CD4-positive, alpha-beta T cell treated with Interleukin-4 for 4 hours (primary cell): ENCODE measurements around the gene KNL1.
"Not testable (repeated sequence)": the region's sequence is repeated elsewhere in the genome, so short reads cannot be mapped to it uniquely, and the experiment has no call there.

ENCODE experiments used
- DNase-seq: peaks from one replicate; pipeline ENCODE4 v3.0.0-alpha.2; 2020

KNL1 gene

DNA sequence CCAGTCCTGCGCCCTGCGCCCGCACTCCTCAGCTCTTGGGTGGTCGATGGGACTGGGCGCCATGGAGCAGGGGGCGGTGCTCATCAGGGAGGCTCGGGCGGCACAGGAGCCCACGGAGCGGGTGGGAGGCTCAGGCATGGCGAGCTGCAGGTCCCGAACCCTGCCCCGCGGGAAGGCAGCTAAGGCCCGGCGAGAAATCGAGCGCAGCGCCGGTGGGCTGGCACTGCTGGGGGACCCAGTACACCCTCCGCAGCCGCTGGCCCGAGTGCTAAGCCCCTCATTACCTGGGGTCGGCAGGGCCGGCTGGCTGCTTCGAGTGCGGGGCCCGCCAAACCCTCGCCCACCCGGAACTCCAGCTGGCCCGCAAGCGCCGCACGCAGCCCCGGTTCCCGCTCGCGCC, 82.9 kb downstream of the KNL1 start:
- not testable (repeated sequence) for DNase-seq

- DNase-seq: no peak
Observed at GRCh38 chr15:40680151-40680550, 86.1 kb downstream of the KNL1 start.

DNA sequence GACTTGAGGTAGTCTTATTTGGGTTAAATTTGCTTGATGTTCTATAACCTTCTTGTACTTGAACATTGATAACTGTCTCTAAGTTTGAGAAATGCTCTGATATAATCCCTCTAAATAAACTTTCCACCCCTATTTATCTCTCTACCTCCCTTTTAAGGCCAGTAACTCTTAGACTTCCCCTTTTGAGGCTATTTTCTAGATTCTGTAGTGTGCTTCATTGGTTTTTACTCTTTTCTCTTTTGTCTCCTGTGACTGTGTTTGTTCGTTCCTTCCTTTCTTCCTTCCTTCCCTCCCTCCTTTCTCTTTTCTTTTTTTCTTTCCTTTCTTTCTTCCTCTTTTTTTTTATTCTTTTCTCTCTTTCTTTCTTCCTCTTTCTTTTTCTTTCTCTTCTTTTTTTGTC, 86.9 kb downstream of the KNL1 start:
- not testable (repeated sequence) for DNase-seq

GRCh38 chr15:40684381-40684780, 90.3 kb downstream of the KNL1 start:
- no peak for DNase-seq

- no peak for DNase-seq
Observed at GRCh38 chr15:40685376-40685775, 91.3 kb downstream of the KNL1 start.

DNA sequence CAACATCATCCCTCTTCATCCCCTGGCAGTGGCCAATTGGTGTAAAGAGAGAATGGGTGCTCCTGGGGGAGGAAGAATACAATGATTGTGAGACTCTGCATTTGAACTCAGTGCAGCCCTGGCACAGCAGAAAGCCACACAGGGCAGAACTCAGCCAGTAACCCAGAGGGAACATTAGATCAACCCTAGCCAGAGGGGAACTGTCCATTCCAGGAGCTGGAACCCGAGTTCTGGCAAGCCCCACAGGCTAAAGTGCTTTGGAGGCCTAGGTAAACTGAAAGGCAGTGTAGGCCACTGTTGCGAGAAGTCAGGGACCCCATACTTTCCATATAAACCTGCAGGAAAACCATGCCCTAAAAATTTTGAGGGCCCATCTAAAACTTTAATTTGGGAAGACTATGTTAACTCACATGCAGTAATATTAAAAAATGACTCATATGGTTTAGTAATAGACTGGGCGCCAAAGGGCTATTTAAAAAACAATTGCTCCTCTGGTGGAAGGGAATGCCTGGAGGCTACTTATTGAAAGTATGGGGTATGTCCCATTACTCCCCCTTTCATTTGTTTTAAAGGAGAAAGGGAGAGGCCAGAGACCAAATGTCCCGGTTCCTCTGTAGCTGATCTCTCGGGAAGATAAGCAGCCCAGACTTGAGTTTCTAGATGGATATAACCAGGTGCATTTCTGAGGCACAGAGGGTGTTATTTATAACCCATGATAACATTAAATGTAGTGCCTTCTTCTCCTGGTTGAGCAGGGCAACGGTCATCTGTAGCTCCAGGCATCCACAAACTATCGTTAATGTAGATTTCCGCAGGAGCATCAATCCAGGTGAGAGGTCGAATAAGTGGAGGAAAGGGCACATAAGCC, 95.1 kb downstream of the KNL1 start:
- DNase-seq: no peak

DNA sequence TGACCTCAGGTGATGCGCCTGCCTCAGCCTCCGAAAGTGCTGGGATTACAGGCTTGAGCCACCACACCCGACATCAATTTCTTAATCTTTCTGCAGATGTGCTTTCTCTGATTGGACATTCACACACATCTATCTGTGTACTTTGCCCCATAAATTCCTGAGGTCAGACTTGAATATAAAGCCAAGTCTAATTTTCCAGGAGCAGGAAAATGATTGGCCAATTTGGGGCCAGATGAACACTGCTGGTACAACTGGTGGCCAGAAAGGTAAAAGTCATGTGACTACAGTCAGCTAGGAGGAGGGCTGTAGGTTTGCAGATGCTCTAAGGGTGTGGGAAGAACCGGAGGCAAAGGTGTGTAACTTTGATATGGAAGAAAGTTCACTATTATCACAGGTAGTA, 97.7 kb downstream of the KNL1 start:
- DNase-seq: no peak

- DNase-seq: no peak
Observed at GRCh38 chr15:40693904-40694687, 100.0 kb downstream of the KNL1 start.

DNA sequence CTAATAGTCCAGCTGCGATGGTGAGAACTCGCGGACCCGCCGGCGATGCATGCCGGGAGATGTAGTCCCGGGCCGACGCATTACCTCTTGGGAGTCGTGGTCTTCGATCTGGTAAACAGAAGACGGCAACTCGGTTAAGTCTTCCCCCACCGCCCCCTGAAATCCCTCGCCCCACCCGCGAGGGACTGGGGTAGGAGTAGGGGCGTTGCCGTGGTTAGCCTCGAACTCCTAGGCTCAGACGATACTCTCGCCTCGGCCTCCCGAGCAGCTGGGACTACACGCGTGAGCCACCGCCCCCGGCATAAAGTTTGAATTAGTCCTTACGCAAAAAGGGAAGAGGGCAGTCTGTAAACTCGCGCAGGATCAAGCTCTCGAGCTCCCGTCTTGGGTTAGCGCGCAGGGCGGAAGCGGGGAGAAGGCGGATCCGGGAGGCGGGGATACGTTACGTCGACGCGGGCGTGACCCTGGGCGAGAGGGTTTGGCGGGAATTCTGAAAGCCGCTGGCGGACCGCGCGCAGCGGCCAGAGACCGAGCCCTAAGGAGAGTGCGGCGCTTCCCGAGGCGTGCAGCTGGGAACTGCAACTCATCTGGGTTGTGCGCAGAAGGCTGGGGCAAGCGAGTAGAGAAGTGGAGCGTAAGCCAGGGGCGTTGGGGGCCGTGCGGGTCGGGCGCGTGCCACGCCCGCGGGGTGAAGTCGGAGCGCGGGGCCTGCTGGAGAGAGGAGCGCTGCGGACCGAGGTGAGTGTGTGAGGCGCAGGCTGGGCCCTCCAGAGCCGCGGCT, 100.8 kb downstream of the KNL1 start, which contains the start of gene RAD51:
Gene RAD51, plus strand, starts transcription at position 487 of the 781 bp plus-strand sequence. CDS start 3,585 bp downstream, outside the sequence.
- peak; percentile 91 for DNase-seq

- no peak for DNase-seq
Observed at GRCh38 chr15:40695469-40695890, 101.4 kb downstream of the KNL1 start.

- DNase-seq: no peak
Observed at GRCh38 chr15:40696228-40696627, 102.2 kb downstream of the KNL1 start.

DNA sequence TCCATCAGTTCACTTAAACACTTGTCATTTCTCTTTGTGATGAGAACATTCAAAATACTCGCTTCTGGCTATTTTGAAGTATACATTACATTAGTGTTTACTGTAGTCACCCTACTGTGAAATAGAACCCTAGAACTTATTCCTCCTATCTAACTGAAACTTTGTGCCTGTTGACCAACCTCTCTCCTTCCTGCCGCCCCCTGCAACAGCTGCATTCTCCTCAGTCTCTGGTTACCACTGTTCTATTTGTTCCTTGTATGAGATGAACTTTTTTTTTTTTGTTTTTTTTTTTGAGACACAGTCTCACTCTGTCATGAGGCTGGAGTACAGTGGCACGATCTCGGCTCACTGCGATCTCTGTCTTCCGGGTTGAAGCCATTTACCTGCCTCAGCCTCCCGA, 103.9 kb downstream of the KNL1 start:
- no peak for DNase-seq

DNA sequence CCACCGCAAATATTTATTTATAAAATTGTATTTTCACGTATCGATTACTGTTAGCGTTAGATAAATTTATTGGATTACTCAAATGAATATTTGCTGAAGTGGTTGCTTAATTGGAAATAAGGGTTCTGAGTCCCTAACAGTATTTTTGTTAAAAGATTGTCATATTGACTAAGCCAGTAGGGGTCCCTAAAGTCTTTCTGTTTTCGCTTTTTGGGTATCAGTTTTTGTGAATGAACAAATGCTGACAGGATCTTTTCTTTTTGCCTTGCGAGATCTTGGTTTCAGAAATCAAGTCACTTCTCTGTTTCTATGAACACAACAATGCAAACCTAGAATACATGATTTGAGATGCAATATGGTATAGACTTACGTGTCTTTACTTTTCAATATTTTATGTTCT, 108.0 kb downstream of the KNL1 start:
- peak; percentile 46 for DNase-seq

- DNase-seq: no peak
Observed at GRCh38 chr15:40706121-40706520, 112.1 kb downstream of the KNL1 start.
